GM12878 (cell line): ENCODE measurements around the gene FRAS1. TPM values are rescaled to one million over a fixed set of nuclear protein-coding genes. Genes with fewer than 3 reads are reported as not detected.

Source experiments
- ATAC-seq: fragments of 200-7000 bp; cut with Tn5 transposase; 3 replicates; pipeline ENCODE4 v1.9.1; 2020; ENCODE audit warnings: mild to moderate bottlenecking, moderate library complexity
- BruUV-seq: library from RNA; stranded (reverse); fragments of 400-500 nt; replicated peaks from 2 replicates; lab custom pipeline; 2021; lab: Mats Ljungman, UMichigan
- CTCF ChIA-PET: fragments of 300-600 bp; sonication (Branson Sonifier 250); formaldehyde crosslinking; extraction: SDS; loops from one replicate; lab custom pipeline; 2021; ENCODE audit warnings: inconsistent platforms; lab: Yijun Ruan, JAX
- POLR2A ChIA-PET: fragments of 350-600 bp; formaldehyde crosslinking; extraction: SDS; loops from one replicate; lab custom pipeline; 2021; ENCODE audit warnings: inconsistent platforms; lab: Charles Lee
- RAD21 ChIA-PET: fragments of 300-600 bp; sonication (Branson Sonifier 250); formaldehyde crosslinking; loops from one replicate; lab custom pipeline; 2023; ENCODE audit warnings: antibody characterized with exemption; ENCODE audit not compliant: unreplicated experiment; lab: Charles Lee
- SMC1A ChIA-PET: fragments of 300-600 bp; sonication (Branson Sonifier 250); formaldehyde crosslinking; loops from one replicate; lab custom pipeline; 2023; ENCODE audit not compliant: unreplicated experiment, uncharacterized antibody; lab: Charles Lee
- DNase-seq: peaks from one replicate; pipeline ENCODE4 v3.0.0-alpha.2; 2011; ENCODE audit warnings: low read depth, low spot score
- FAIRE-seq: peaks from 3 replicates; lab custom pipeline; 2011; peaks lifted over from hg19 to GRCh38; lab: Jason Lieb, UNC
- H2AFZ ChIP-seq: 2 replicates; pipeline ENCODE4 v1.6.0; 2011; ENCODE audit warnings: low read depth, low read length, control low read depth; ENCODE audit not compliant: control insufficient read depth
- H3K27ac ChIP-seq: 2 replicates; pipeline ENCODE4 v1.5.1; 2011; ENCODE audit warnings: control low read depth; ENCODE audit not compliant: control insufficient read depth, insufficient read depth
- H3K27me3 ChIP-seq, 2 experiments: replicated peaks in 1 of 2; 2 replicates each; pipeline versions ENCODE4 v1.6.0 to v1.6.1; 2011; ENCODE audit warnings: low read length in 1 of 2; ENCODE audit not compliant: control insufficient read depth in 2 of 2, insufficient read depth in 2 of 2
- H3K36me3 ChIP-seq, 2 experiments: 2 replicates each; pipeline ENCODE4 v1.5.1; 2011; ENCODE audit warnings: low read length in 1 of 2; ENCODE audit not compliant: control insufficient read depth in 2 of 2, insufficient read depth in 2 of 2
- H3K4me1 ChIP-seq: 2 replicates; pipeline ENCODE4 v1.6.1; 2011; ENCODE audit warnings: mild to moderate bottlenecking, low read length, moderate library complexity, mixed read lengths; ENCODE audit not compliant: control insufficient read depth, insufficient read depth
- H3K4me2 ChIP-seq: 2 replicates; pipeline ENCODE4 v1.6.0; 2011; ENCODE audit warnings: control low read depth; ENCODE audit not compliant: control insufficient read depth, insufficient read depth
- H3K4me3 ChIP-seq: fragments of 200-600 bp; sonication (generic); 2 replicates; pipeline ENCODE4 v1.5.1; 2016
- H3K79me2 ChIP-seq: 2 replicates; pipeline ENCODE4 v1.6.0; 2011; ENCODE audit warnings: low read length; ENCODE audit not compliant: control insufficient read depth, insufficient read depth
- H3K9ac ChIP-seq: 2 replicates; pipeline ENCODE4 v1.8.0; 2011; ENCODE audit warnings: low read length, control low read depth, mixed read lengths; ENCODE audit not compliant: control insufficient read depth, insufficient read depth
- H3K9me3 ChIP-seq: replicated peaks from 3 replicates; pipeline ENCODE4 v1.5.1; 2011; ENCODE audit warnings: mild to moderate bottlenecking, low read length; ENCODE audit not compliant: control insufficient read depth, insufficient read depth
- H4K20me1 ChIP-seq: 2 replicates; pipeline ENCODE4 v1.6.0; 2011; ENCODE audit not compliant: control insufficient read depth, insufficient read depth
- BCL3 ChIP-seq: IDR thresholded peaks from 2 replicates; pipeline ENCODE4 v1.6.1; 2011; ENCODE audit warnings: borderline replicate concordance, low read depth, mild to moderate bottlenecking, moderate library complexity, low read length; ENCODE audit not compliant: insufficient read depth, poor library complexity, severe bottlenecking
- FOXK2 ChIP-seq: fragments of 450-650 bp; IDR thresholded peaks from 2 replicates; pipeline ENCODE4 v1.6.1; 2017; ENCODE audit warnings: mild to moderate bottlenecking, moderate library complexity
- FOXM1 ChIP-seq: IDR thresholded peaks from 2 replicates; pipeline ENCODE4 v1.6.1; 2012; ENCODE audit warnings: low read depth, mild to moderate bottlenecking, inconsistent platforms, low read length, moderate library complexity
- NFXL1 ChIP-seq: fragments of 450-650 bp; IDR thresholded peaks from 2 replicates; pipeline ENCODE4 v1.6.1; 2017; ENCODE audit warnings: antibody characterized with exemption, mild to moderate bottlenecking, borderline replicate concordance
- REST ChIP-seq: IDR thresholded peaks from 2 replicates; pipeline ENCODE4 v1.6.1; 2012; ENCODE audit warnings: mild to moderate bottlenecking, low read depth, low read length
- WRNIP1 ChIP-seq: IDR thresholded peaks from 2 replicates; pipeline ENCODE4 v1.6.1; 2011; ENCODE audit warnings: low read depth, low read length, improper control_type of control experiment, borderline replicate concordance
- ZNF384 ChIP-seq: IDR thresholded peaks from 2 replicates; pipeline ENCODE4 v1.6.1; 2012; ENCODE audit warnings: low read depth, mild to moderate bottlenecking, low read length, improper control_type of control experiment, borderline replicate concordance
- WGBS: methylation state at CpG from one replicate; pipeline ENCODE4 v1.1.6; 2016; ENCODE audit warnings: low lambda C conversion rate; ENCODE audit not compliant: insufficient replicate concordance, insufficient coverage; ENCODE audit errors: missing lambda C conversion rate; 5-methylcytosine and 5-hydroxymethylcytosine counted together
- in situ Hi-C: fragments of 300-500 bp; cut with MboI; formaldehyde crosslinking; loops from 9 replicates; pipeline ENCODE4 v1.14.3; 2018; ENCODE audit warnings: mixed read lengths
- intact Hi-C: fragments of 100-400 bp; cut with micrococcal nuclease; formaldehyde crosslinking; loops from one replicate; pipeline ENCODE4 v1.14.2; 2022; ENCODE audit not compliant: unreplicated experiment
- polyA plus RNA-seq, 11 experiments: library from polyadenylated mRNA; depleted of rRNA in 4 of 11; unstranded in 6 of 11; stranded (reverse) in 5 of 11; fragments of >200 nt; fragmentation: Nextera tagmentation in 4 of 11; fragmentation: Illumina TruSeq in 1 of 11; extraction: Ambion mirVana in 4 of 11; extraction: Trizol in 1 of 11; gene quantifications; 1 replicate in 1 of 11; 2 replicates in 10 of 11; pipeline versions ENCODE4 v1.2.1 to v1.2.3, GENCODE V29; 2011 to 2016; ENCODE audit warnings: inconsistent platforms in 2 of 11, missing spikeins in 2 of 11, low read depth in 1 of 11
- total RNA-seq, 4 experiments: library from RNA; depleted of rRNA in 3 of 4; stranded (reverse); fragments of >200 nt in 3 of 4; fragmentation: Illumina TruSeq in 1 of 4; extraction: Trizol in 1 of 4; gene quantifications; 2 replicates each; pipeline versions ENCODE4 v1.2.1 to v1.2.3, GENCODE V29; 2013 to 2021
- TF ChIP-seq, protein P1 (sequence below): fragments of 450-650 bp; IDR thresholded peaks from 2 replicates; pipeline ENCODE4 v1.6.1; 2017; ENCODE audit warnings: antibody characterized with exemption, mild to moderate bottlenecking, moderate library complexity
- TF ChIP-seq, protein P2 (sequence below): fragments of 450-650 bp; IDR thresholded peaks from 2 replicates; pipeline ENCODE4 v1.6.1; 2017; ENCODE audit warnings: mild to moderate bottlenecking, moderate library complexity

The FRAS1 gene
- total and polyA plus RNA-seq, 10 of the 15 experiments (the other 5 are each of a cell fraction or from before 2014, with no cell fraction given): 0.08 to 11.7 (median 0.20) TPM

- Histone ChIP-seq H4K20me1 (no peaks in the 10 kb centered on the region), H3K27me3 (no peaks in the 10 kb centered on the region), H3K36me3 (no peaks in the 10 kb centered on the region), H3K9me3 (no peaks in the 10 kb centered on the region), H3K4me2 (no peak overlapping the region), H3K9ac (no peak overlapping the region), H3K4me1 (no peaks in the 10 kb centered on the region), H3K4me3 (no peak overlapping the region), H3K79me2 (no peaks in the 10 kb centered on the region), H3K27ac (no peak overlapping the region), H2AFZ (no peak overlapping the region)
- WGBS: 0% methylated on average over 1 of the region's 1 CpG
- FAIRE-seq (no peak), ATAC-seq (no peak), DNase-seq (no peak)
- POLR2A ChIA-PET: no interaction called here
- no TSS peak for BruUV-seq
- in situ Hi-C loops: no loop called here
- RAD21 ChIA-PET: interaction anchor here (0.6 kb wide), 1 partner anchor 348 kb away, joined by 3 read pairs; no protein-coding TSS in a partner anchor
- CTCF ChIA-PET: interaction anchor here (1.1 kb wide), 1 partner anchor 351 kb away, joined by 5 read pairs; no protein-coding TSS in a partner anchor
- intact Hi-C loops: no loop called here
- SMC1A ChIA-PET: interaction anchor here (1.3 kb wide), 1 partner anchor 18 kb away, joined by 5 read pairs; no protein-coding TSS in a partner anchor
- TF ChIP-seq ZNF384 (no peak), FOXK2 (no peak), BCL3 (no peak), WRNIP1 (no peak), FOXM1 (no peak), NFXL1 (no peak), REST (no peak)
- TF ChIP-seq, protein P1, sequence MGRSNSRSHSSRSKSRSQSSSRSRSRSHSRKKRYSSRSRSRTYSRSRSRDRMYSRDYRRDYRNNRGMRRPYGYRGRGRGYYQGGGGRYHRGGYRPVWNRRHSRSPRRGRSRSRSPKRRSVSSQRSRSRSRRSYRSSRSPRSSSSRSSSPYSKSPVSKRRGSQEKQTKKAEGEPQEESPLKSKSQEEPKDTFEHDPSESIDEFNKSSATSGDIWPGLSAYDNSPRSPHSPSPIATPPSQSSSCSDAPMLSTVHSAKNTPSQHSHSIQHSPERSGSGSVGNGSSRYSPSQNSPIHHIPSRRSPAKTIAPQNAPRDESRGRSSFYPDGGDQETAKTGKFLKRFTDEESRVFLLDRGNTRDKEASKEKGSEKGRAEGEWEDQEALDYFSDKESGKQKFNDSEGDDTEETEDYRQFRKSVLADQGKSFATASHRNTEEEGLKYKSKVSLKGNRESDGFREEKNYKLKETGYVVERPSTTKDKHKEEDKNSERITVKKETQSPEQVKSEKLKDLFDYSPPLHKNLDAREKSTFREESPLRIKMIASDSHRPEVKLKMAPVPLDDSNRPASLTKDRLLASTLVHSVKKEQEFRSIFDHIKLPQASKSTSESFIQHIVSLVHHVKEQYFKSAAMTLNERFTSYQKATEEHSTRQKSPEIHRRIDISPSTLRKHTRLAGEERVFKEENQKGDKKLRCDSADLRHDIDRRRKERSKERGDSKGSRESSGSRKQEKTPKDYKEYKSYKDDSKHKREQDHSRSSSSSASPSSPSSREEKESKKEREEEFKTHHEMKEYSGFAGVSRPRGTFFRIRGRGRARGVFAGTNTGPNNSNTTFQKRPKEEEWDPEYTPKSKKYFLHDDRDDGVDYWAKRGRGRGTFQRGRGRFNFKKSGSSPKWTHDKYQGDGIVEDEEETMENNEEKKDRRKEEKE: no peak
- TF ChIP-seq, protein P2, sequence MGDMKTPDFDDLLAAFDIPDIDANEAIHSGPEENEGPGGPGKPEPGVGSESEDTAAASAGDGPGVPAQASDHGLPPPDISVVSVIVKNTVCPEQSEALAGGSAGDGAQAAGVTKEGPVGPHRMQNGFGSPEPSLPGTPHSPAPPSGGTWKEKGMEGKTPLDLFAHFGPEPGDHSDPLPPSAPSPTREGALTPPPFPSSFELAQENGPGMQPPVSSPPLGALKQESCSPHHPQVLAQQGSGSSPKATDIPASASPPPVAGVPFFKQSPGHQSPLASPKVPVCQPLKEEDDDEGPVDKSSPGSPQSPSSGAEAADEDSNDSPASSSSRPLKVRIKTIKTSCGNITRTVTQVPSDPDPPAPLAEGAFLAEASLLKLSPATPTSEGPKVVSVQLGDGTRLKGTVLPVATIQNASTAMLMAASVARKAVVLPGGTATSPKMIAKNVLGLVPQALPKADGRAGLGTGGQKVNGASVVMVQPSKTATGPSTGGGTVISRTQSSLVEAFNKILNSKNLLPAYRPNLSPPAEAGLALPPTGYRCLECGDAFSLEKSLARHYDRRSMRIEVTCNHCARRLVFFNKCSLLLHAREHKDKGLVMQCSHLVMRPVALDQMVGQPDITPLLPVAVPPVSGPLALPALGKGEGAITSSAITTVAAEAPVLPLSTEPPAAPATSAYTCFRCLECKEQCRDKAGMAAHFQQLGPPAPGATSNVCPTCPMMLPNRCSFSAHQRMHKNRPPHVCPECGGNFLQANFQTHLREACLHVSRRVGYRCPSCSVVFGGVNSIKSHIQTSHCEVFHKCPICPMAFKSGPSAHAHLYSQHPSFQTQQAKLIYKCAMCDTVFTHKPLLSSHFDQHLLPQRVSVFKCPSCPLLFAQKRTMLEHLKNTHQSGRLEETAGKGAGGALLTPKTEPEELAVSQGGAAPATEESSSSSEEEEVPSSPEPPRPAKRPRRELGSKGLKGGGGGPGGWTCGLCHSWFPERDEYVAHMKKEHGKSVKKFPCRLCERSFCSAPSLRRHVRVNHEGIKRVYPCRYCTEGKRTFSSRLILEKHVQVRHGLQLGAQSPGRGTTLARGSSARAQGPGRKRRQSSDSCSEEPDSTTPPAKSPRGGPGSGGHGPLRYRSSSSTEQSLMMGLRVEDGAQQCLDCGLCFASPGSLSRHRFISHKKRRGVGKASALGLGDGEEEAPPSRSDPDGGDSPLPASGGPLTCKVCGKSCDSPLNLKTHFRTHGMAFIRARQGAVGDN: no peak
Observed at GRCh38 chr4:78410676-78411075, 353.6 kb downstream of the FRAS1 start.
